NCI-H510A treated with DMSO at 0.1 percent for 48 hours (cell line): ENCODE results near the gene LPCAT4.
A peak's percentile ranks its signal among the peaks of the same experiment; 100 is the strongest.

Experiments
- DNase-seq: peaks from one replicate; lab custom pipeline; 2025; lab: John Stamatoyannopoulos, UW

Gene LPCAT4

GRCh38 chr15:34336991-34337556 is 29.9 kb downstream of the LPCAT4 start:
- peak; percentile 3 for DNase-seq

GRCh38 chr15:34336231-34336990 is 30.6 kb downstream of the LPCAT4 start:
- no peak for DNase-seq

GRCh38 chr15:34335176-34336032 is 31.6 kb downstream of the LPCAT4 start:
- DNase-seq, result peak; percentile 2

- DNase-seq, result no peak
Observed at GRCh38 chr15:34334672-34335071, 32.3 kb downstream of the LPCAT4 start.

DNA sequence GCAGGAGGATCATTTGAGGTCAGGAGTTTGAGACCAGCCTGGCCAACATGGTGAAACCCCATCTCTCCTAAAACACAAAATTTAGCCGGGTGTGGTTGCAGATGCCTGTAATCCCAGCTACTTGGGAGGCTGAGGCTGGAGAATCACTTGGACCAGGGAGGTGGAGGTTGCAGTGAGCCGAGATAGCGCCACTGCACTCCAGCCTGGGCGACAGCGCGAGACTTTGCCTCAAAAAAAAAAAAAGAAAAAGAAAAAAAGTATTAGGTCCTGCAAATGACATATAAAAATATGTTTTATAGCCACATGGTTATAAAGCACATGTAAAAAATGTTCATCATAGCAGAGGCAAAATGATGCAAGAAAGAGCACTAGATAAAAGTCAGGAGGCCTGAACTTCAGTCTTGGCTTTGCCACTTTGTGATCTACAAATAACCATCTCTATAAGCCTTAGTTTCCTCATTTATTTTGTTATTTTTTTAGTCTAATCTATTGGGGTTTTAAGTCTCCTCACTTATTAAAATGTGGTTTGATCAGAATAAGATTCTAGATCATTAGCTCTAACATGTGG is 34.4 kb downstream of the LPCAT4 start:
- DNase-seq, result no peak

- DNase-seq, result peak; percentile 3
Observed at GRCh38 chr15:34331809-34332208, 35.2 kb downstream of the LPCAT4 start.

- DNase-seq, result no peak
Observed at GRCh38 chr15:34330279-34330678, 36.7 kb downstream of the LPCAT4 start.

DNA sequence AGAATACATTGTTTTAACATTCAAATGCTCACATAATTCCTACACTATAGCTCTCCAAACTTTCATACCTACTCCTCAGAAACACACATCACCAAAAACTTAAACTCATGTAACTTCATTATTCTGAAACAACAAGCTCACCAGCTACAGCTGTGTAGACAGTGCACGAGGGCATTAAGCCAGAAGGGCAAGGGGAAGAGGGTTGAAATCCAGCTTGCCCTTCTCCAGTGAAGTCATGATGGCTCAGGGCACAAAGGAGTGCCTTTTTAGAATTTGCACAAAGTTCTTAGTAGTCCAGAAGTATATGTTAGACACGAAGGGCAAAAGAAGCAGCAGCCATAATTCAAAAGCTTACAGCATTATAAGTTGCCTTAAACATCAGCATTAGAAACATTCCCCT is 38.0 kb downstream of the LPCAT4 start:
- DNase-seq, result no peak

GRCh38 chr15:34327906-34328305 is 39.1 kb downstream of the LPCAT4 start:
- DNase-seq, result no peak

GRCh38 chr15:34325368-34325767 is 41.6 kb downstream of the LPCAT4 start:
- no peak for DNase-seq

DNA sequence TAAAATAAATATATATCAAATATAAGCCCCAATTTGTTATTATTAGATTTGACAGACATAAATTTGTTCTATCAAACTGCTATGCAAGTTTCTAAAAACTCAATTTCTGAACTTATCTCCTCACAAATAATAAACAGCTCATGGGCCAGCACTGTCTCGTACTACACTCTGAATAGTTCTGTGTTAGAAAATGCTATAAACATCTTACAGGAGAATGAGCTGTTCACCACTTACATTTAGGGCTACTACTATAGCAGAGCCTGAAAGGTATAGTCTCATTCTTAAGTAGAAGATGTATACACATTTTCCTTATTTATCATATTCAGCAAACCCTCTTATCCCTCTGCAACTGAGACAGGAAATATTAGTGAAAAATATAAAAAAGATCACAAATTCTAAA is 42.1 kb downstream of the LPCAT4 start:
- no peak for DNase-seq

- no peak for DNase-seq
Observed at GRCh38 chr15:34323217-34323616, 43.8 kb downstream of the LPCAT4 start.

- peak; percentile 63 for DNase-seq
Observed at GRCh38 chr15:34318277-34319079, 48.5 kb downstream of the LPCAT4 start.

GRCh38 chr15:34314491-34315490 is 52.2 kb downstream of the LPCAT4 start:
- DNase-seq, result no peak

DNA sequence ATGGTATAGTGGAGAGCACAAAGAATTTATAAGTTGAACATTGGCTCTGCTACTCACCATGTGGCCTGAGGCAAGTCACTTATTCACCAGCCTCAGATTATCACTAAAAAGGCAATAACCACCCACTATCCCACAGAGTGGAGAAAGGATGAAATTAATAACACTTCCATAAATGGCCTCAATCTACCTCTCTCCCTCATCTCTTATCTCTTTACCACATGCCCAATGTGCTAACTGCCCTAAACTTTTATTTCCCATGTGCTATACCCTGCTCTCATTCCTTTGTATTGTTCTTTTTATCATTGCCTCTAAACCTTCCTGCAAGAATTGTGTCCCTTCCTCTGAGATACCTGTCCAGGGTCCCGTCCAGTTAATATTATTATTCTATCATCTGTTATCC is 55.4 kb downstream of the LPCAT4 start:
- DNase-seq, result no peak
